ENCODE data around the gene EDA.

GRCh38 chrX:69740317-69740716 is 124.4 kb downstream of the EDA start:
- no peak for TF ChIP-seq CTCF (IDR thresholded peaks at IDR 0.05 in 2 of 3, conservative IDR thresholded peaks at IDR 0.05 in 1 of 3; ENCODE audit: control insufficient read depth in 2 of 3, extremely low read depth in 1 of 3, insufficient read depth in 1 of 3, low read depth in 3 of 3, low read length in 3 of 3)
- no peak for TF ChIP-seq SREBF2 (IDR thresholded peaks at IDR 0.05; ENCODE audit: low read length)
- no peak for TF ChIP-seq ATF7 (IDR thresholded peaks at IDR 0.05; ENCODE audit: low read depth)
- TF ChIP-seq CEBPB (IDR thresholded peaks at IDR 0.05; ENCODE audit: borderline replicate concordance in 1 of 2, low read depth in 2 of 2, low read length in 2 of 2) = no peak
- TF ChIP-seq ASH2L (IDR thresholded peaks at IDR 0.05; ENCODE audit: borderline replicate concordance, low read depth) = no peak
- no peak for TF ChIP-seq MYC (IDR thresholded peaks at IDR 0.05; ENCODE audit: insufficient read depth, insufficient read length, insufficient replicate concordance, low read length, severe bottlenecking)
- no peak for TF ChIP-seq SMAD1 (IDR thresholded peaks at IDR 0.05; ENCODE audit: low read depth, partially characterized antibody)
- no peak for TF ChIP-seq JUND (IDR thresholded peaks at IDR 0.05; ENCODE audit: low read depth, low read length)
- no peak for TF ChIP-seq BHLHE40 (IDR thresholded peaks at IDR 0.05; ENCODE audit: borderline replicate concordance in 1 of 2, low read depth in 2 of 2, low read length in 1 of 2)
- no peak for TF ChIP-seq USF2 (IDR thresholded peaks at IDR 0.05; ENCODE audit: borderline replicate concordance, low read depth, low read length)
- TF ChIP-seq MXI1 (IDR thresholded peaks at IDR 0.05; ENCODE audit: low read depth, low read length) = no peak
- no peak for TF ChIP-seq RAD21 (IDR thresholded peaks at IDR 0.05; ENCODE audit: insufficient read depth, low read depth, low read length)
- no peak for TF ChIP-seq LARP7 (IDR thresholded peaks at IDR 0.05)
- TF ChIP-seq EZH2 (IDR thresholded peaks at IDR 0.05; ENCODE audit: borderline replicate concordance, control insufficient read depth, low read depth, low read length) = no peak
